Measurements from ENCODE around the gene C17orf100.
"Not testable (repeated sequence)": the region's sequence is repeated elsewhere in the genome, so short reads cannot be mapped to it uniquely, and the experiment has no call there.

Gene C17orf100

GRCh38 chr17:6637458-6637840 is 14.1 kb upstream of the C17orf100 start:
- peaks cover 18% of the 10 kb centered on the region for H3K36me3 Mint-ChIP-seq

GRCh38 chr17:6638046-6638908 is 13.3 kb upstream of the C17orf100 start:
- no peaks in the 10 kb centered on the region for H3K27me3 Mint-ChIP-seq
- peaks cover 14% of the 10 kb centered on the region for H3K36me3 Mint-ChIP-seq
- peak overlapping the region; percentile 59 for H3K4me3 Mint-ChIP-seq
- no peaks in the 10 kb centered on the region for H3K9me3 Mint-ChIP-seq (ENCODE audit: low read depth)
- H3K27ac Mint-ChIP-seq = no peak overlapping the region
- H3K4me1 Mint-ChIP-seq (ENCODE audit: low read depth) = peaks cover 35% of the 10 kb centered on the region

More at GRCh38 chr17:6637458-6637840, 14.1 kb upstream of the C17orf100 start:
- Mint-ChIP-seq H3K9me3 (ENCODE audit: low read depth) (no peaks in the 10 kb centered on the region), H3K27me3 (no peaks in the 10 kb centered on the region), H3K4me1 (ENCODE audit: low read depth) (peaks cover 33% of the 10 kb centered on the region), H3K27ac (no peak overlapping the region), H3K4me3 (no peak overlapping the region)

GRCh38 chr17:6639014-6639585 is 12.5 kb upstream of the C17orf100 start:
- H3K4me3 Mint-ChIP-seq = peak overlapping the region; percentile 97
- H3K27ac Mint-ChIP-seq = peak overlapping the region; percentile 58
- H3K4me1 Mint-ChIP-seq (ENCODE audit: low read depth) = peaks cover 42% of the 10 kb centered on the region
- H3K9me3 Mint-ChIP-seq (ENCODE audit: low read depth) = no peaks in the 10 kb centered on the region
- no peaks in the 10 kb centered on the region for H3K27me3 Mint-ChIP-seq
- peaks cover 7% of the 10 kb centered on the region for H3K36me3 Mint-ChIP-seq

GRCh38 chr17:6639586-6640535 is 11.7 kb upstream of the C17orf100 start:
- peak overlapping the region; percentile 97 for H3K27ac Mint-ChIP-seq
- H3K4me3 Mint-ChIP-seq = peak overlapping the region; percentile 97
- peaks cover 49% of the 10 kb centered on the region for H3K4me1 Mint-ChIP-seq (ENCODE audit: low read depth)
- H3K27me3 Mint-ChIP-seq = no peaks in the 10 kb centered on the region
- no peaks in the 10 kb centered on the region for H3K9me3 Mint-ChIP-seq (ENCODE audit: low read depth)
- peaks cover 10% of the 10 kb centered on the region for H3K36me3 Mint-ChIP-seq

- Mint-ChIP-seq H3K27me3 (no peaks in the 10 kb centered on the region), H3K4me1 (ENCODE audit: low read depth) (peaks cover 53% of the 10 kb centered on the region)
Observed at GRCh38 chr17:6640536-6641246, 10.9 kb upstream of the C17orf100 start, which contains the start of the genes KIAA0753 and TXNDC17. TSS of gene KIAA0753 (minus strand) at chr17:6640711. CDS start at chr17:6635103, 5,608 bp downstream. TSS of gene TXNDC17 (plus strand) at chr17:6641060. CDS start at chr17:6641083, 23 bp downstream.

GRCh38 chr17:6641247-6641863 is 10.2 kb upstream of the C17orf100 start:
- Mint-ChIP-seq H3K36me3 (peaks cover 8% of the 10 kb centered on the region), H3K4me3 (peak overlapping the region; percentile 97), H3K9me3 (ENCODE audit: low read depth) (no peaks in the 10 kb centered on the region), H3K4me1 (ENCODE audit: low read depth) (peaks cover 56% of the 10 kb centered on the region), H3K27ac (peak overlapping the region; percentile 97), H3K27me3 (no peaks in the 10 kb centered on the region)

More at GRCh38 chr17:6640536-6641246, 10.9 kb upstream of the C17orf100 start, which contains the start of the genes KIAA0753 and TXNDC17:
- Mint-ChIP-seq H3K9me3 (ENCODE audit: low read depth) (no peaks in the 10 kb centered on the region), H3K36me3 (peaks cover 8% of the 10 kb centered on the region), H3K4me3 (peak within 1 kb of the TSS; percentile 97), H3K27ac (peak within 1 kb of the TSS; percentile 97)

GRCh38 chr17:6642592-6642991 is 9.0 kb upstream of the C17orf100 start:
- peaks cover 64% of the 10 kb centered on the region for H3K4me1 Mint-ChIP-seq (ENCODE audit: low read depth)
- H3K27ac Mint-ChIP-seq = peak overlapping the region; percentile 75
- peaks cover 8% of the 10 kb centered on the region for H3K36me3 Mint-ChIP-seq
- no peaks in the 10 kb centered on the region for H3K9me3 Mint-ChIP-seq (ENCODE audit: low read depth)
- H3K4me3 Mint-ChIP-seq = peak overlapping the region; percentile 97
- no peaks in the 10 kb centered on the region for H3K27me3 Mint-ChIP-seq

GRCh38 chr17:6643451-6644125 is 8.0 kb upstream of the C17orf100 start:
- peaks cover 8% of the 10 kb centered on the region for H3K36me3 Mint-ChIP-seq
- peaks cover 67% of the 10 kb centered on the region for H3K4me1 Mint-ChIP-seq (ENCODE audit: low read depth)
- no peaks in the 10 kb centered on the region for H3K27me3 Mint-ChIP-seq
- H3K4me3 Mint-ChIP-seq = peak overlapping the region; percentile 20
- no peaks in the 10 kb centered on the region for H3K9me3 Mint-ChIP-seq (ENCODE audit: low read depth)
- H3K27ac Mint-ChIP-seq = peak overlapping the region; percentile 75

- no peaks in the 10 kb centered on the region for H3K27me3 Mint-ChIP-seq
- H3K27ac Mint-ChIP-seq = peak overlapping the region; percentile 54
- peaks cover 71% of the 10 kb centered on the region for H3K4me1 Mint-ChIP-seq (ENCODE audit: low read depth)
- H3K4me3 Mint-ChIP-seq = peak overlapping the region; percentile 9
- H3K36me3 Mint-ChIP-seq = peaks cover 5% of the 10 kb centered on the region
- H3K9me3 Mint-ChIP-seq (ENCODE audit: low read depth) = no peaks in the 10 kb centered on the region
Observed at GRCh38 chr17:6648181-6648580, 3.4 kb upstream of the C17orf100 start.

- H3K4me3 Mint-ChIP-seq = peak overlapping the region; percentile 72
- no peaks in the 10 kb centered on the region for H3K9me3 Mint-ChIP-seq (ENCODE audit: low read depth)
- H3K36me3 Mint-ChIP-seq = peaks cover 3% of the 10 kb centered on the region
- no peaks in the 10 kb centered on the region for H3K27me3 Mint-ChIP-seq
- H3K4me1 Mint-ChIP-seq (ENCODE audit: low read depth) = peaks cover 60% of the 10 kb centered on the region
- no peak overlapping the region for H3K27ac Mint-ChIP-seq
Observed at GRCh38 chr17:6651919-6652452, 424 bp downstream of the C17orf100 start.

GRCh38 chr17:6654841-6655731 is 3.5 kb downstream of the C17orf100 start:
- Mint-ChIP-seq H3K27me3 (no peaks in the 10 kb centered on the region), H3K9me3 (ENCODE audit: low read depth) (no peaks in the 10 kb centered on the region), H3K27ac (peak overlapping the region; percentile 22), H3K4me3 (peak overlapping the region; percentile 74), H3K36me3 (peaks cover 3% of the 10 kb centered on the region), H3K4me1 (ENCODE audit: low read depth) (peaks cover 48% of the 10 kb centered on the region)

GRCh38 chr17:6655732-6656361 is 4.3 kb downstream of the C17orf100 start:
- not testable (repeated sequence) for H3K36me3 Mint-ChIP-seq; H3K27me3 Mint-ChIP-seq; H3K9me3 Mint-ChIP-seq (ENCODE audit: low read depth)
- Mint-ChIP-seq H3K27ac (peak overlapping the region; percentile 22), H3K4me1 (ENCODE audit: low read depth) (peaks cover 50% of the 10 kb centered on the region), H3K4me3 (peak overlapping the region; percentile 86)
